SIG-M5 (cell line): ENCODE measurements around the gene SYTL2.

Source experiments
- DNase-seq: peaks from one replicate; lab custom pipeline; 2025; lab: John Stamatoyannopoulos, UW

The SYTL2 gene

DNA sequence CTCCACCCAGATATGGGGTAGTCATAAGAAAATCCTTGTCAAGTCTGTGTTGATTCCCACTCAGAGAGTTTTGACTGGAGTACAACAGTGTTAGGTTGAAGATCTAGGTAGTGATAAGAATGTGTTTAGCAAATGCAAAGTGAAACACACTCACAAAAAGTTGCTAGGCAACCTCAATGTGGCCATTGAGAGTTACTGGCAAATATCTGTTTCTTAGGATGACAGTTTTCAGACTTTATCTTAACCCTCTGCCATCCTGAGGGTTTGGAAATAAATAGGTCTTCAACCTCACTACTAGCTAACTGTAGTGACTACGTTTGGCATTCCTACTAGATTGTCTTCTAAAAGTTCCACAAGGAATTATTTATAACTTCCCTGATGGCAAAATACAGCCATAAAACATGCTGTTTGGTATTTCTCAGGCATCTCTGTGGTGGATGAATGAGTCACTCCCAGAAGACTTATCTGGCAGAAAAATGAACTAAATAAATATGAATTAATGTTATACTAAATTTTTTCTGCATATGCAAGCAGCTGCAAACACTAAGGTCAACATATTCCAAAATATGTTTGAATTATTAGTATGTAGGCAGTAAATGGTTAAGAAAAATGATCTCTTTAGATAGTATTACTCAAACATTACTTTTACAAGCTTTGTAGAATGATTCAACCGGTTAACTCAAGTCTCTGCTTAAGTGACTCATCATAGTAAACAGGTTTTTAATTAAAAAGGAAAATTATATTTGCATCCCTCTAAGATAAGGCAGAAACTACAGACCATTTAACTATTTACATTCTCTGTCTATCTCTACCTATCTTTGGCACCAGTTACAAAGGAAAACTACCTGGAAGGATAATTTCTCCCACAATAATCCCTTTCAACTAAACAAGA, 17.1 kb upstream of the SYTL2 start:
- DNase-seq: no peak

GRCh38 chr11:85826116-85826855, 15.3 kb upstream of the SYTL2 start:
- no peak for DNase-seq

DNA sequence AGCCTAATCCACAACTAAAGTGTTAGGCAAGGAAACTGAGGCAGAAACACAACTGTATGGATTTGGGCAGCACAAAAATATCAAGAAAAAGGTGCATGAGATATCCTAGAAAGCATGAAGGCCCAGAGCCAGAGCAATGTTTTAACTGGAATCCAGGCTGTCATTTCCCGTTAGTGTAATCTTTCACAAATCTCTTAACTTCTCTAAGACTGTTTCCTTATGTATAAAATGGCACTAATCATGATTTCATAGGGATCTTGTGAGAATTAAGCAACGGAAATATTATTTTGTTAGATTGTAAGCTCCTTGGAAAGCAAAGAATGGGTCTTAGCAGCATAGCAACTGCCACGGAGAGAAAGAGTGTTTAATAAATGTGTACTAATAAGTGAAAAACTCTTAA, 14.7 kb upstream of the SYTL2 start:
- no peak for DNase-seq

GRCh38 chr11:85823816-85824215, 12.9 kb upstream of the SYTL2 start:
- DNase-seq: no peak

GRCh38 chr11:85822814-85823213, 11.9 kb upstream of the SYTL2 start:
- no peak for DNase-seq

GRCh38 chr11:85821636-85822035, 10.7 kb upstream of the SYTL2 start:
- no peak for DNase-seq

DNA sequence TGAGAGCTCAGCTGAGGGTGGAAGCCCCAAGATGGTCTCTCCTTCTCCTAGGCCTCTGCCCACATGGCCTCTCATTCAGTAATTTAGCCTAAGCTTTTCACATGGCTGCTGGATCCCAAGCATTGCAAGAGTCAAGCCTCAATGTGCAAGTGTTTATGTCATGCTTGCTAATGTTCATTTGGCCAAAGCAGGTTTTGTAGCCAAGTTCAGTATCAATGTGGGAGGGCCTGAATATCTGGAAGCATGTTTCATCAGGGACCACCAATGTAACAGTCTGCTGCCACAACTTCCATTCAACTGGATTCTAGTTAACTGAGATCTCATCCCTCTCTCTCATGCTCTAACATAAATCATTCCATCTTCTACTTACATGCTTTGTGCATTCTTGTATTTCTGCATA, 8.5 kb upstream of the SYTL2 start:
- DNase-seq: no peak

DNA sequence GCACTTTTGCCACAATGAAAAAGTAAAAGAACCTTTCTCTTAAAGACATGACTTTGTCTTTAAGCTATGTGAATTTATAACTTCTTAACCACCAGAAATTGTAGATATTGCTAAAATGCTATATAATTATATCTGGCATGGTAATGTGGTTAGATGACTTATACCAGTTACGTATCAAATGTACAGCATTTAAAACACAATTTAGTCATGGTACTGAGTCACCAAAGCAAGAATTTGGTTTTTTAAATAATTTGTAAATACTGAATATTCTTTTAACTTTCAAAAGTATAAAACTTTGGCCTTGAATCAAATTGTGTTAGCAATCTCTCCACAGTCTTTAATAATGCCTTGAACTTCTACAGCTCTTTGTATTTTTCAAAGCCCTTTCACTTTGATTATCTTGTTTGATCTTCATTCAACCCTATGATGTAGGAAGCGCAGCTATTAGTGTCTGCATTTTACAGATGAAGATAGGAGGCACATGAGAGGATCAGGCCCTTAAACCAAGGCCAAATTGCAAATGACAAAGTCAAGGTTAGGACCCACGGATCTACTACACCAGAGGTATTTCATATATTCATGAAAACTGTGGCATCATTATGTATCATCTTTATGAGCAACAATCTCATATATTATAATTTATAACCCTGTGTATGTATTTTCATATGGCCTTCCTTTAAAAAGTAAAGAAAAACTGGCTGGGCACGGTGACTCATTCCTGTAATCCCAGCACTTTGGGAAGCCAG, 4.4 kb upstream of the SYTL2 start:
- no peak for DNase-seq

GRCh38 chr11:85813721-85814120, 2.8 kb upstream of the SYTL2 start:
- DNase-seq: no peak

GRCh38 chr11:85811624-85812023, 683 bp upstream of the SYTL2 start:
- no peak for DNase-seq

GRCh38 chr11:85810521-85810870, 445 bp downstream of the SYTL2 start:
- DNase-seq: no peak

DNA sequence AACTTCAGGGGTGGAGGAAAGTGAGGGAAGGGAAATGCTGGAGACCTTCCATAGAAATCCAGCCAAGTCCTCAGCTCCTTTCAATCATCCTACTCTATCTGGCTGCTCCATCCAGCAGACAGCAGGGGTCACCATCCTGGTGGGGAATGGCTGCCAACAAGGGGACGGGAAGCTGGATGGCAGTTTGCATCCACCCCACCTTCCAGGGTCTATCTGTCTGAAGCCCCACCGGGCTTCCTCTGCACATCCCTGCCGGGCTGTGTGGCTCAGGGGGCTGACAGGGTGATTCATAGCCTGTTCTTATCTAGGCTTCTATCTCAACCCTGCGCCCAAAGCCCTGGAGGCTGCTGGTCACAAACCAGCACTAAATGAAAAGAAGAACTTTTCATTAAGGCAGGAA, 1.1 kb downstream of the SYTL2 start:
- DNase-seq: no peak

DNA sequence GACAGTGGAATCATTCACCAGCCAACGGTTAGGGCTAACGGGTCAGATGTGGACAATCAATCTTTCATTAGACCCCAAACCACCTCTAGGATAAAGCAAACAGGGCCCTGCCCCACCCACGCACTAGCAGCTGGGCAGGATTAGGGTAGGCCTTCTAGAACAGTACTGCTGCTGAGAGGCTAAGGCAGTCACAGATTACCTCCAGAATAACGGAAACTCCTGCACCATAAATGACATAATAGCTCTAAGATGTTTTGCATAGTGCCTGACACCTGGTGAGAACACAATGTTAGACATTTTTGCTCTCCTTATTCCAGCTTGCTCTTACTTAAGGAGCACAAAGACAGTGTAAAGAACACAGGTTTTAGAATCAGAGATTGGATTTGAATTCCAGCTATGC, 1.8 kb downstream of the SYTL2 start:
- DNase-seq: no peak

DNA sequence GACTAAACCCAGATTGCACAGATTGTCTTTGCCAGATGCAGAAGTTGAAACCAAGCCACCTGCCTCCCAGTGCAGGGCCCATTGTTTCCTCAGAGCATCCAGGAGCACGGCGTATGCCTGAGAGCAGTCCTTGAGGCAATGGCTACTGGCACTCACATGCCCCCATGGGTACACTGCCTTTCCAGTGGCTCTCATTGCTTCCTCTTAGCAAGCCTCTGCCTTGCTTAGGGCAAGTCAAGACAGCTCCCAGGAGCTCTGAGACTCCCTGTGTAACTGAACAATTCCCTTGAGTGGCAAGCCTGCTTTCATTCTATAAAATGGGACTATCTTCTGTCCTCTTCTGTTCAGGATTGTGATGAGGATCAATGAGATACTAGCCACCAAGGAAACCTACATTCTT, 4.1 kb downstream of the SYTL2 start:
- no peak for DNase-seq

DNA sequence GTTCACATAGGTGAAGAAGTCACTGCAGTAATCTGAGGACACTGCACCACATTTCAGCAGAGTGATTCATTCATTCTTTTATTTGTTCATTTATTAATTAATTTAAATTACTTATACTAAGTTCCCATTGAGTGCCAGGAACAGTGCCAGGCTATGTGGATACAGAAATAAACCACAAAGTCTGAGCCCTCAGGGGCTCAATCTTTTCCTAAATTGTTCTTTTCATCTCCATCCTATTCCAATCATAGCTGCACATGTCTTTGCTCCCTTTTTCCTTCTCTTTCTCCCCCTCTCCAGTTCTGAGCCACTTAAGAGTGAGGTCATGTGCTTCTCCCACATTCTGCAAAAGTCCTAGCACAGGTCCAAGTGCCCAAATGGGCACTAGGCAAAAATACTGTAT, 4.9 kb downstream of the SYTL2 start:
- no peak for DNase-seq

GRCh38 chr11:85805387-85805786, 5.6 kb downstream of the SYTL2 start:
- no peak for DNase-seq

- no peak for DNase-seq
Observed at GRCh38 chr11:85803920-85804319, 7.0 kb downstream of the SYTL2 start.

- DNase-seq: no peak
Observed at GRCh38 chr11:85803303-85803702, 7.6 kb downstream of the SYTL2 start.

DNA sequence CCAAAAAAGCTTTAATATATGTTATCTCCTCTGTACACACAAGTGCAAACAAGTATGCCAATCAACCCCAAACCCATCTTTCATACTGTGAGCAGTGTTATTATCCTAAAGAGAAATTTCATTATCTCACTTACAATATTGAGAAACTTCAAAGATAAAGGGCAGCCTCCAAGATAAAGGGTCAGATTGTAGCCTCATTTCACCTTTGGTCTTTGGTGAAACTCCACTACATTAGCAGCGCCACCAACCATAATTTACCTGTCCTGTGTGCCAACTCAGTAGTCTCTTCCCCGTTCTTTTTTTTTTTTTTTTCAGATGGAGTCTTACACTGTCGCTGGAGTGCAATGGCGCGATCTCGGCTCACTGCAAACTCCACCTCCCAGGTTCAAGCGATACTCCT, 9.4 kb downstream of the SYTL2 start:
- no peak for DNase-seq

DNA sequence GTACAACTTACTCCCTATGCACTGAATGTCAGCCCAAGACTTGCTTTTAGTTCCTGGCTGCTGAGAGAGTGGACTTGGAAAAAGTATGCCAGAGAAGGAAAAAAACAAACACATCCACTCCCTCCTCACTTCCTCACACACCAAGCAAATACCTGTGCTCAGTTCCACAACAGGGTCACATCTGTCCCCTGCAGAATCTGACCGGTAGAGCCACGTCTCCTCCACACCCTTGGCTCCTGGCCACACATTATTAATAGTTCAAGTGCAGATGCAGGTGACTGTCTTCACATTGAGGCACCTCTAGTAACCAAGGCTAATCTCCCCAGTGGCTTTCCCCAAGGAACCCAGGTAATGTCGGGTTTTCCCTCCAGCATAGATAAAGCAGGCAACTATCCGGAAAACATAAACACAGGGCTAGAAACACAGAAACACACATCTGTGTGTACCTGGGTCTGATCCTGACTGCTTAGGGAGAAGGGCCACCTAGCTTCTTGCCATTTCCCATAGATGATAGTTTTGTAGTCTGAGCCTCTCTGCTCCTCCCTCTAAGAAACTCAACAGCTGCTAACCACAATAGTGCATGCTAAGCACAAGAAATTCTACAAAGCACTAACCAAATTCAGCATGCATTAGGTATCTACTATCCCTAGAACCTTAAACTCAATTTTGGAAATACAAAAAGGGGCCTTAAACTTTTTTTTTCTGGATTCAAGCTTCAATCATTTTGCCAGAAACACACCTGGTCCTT, 10.2 kb downstream of the SYTL2 start:
- DNase-seq: no peak

GRCh38 chr11:85799142-85799541, 11.8 kb downstream of the SYTL2 start:
- no peak for DNase-seq

- DNase-seq: no peak
Observed at GRCh38 chr11:85798361-85798760, 12.6 kb downstream of the SYTL2 start.
